Measurements from ENCODE around the gene HHLA2.
"Not testable (repeated sequence)": the region's sequence is repeated elsewhere in the genome, so short reads cannot be mapped to it uniquely, and the experiment has no call there.

The HHLA2 gene

DNA sequence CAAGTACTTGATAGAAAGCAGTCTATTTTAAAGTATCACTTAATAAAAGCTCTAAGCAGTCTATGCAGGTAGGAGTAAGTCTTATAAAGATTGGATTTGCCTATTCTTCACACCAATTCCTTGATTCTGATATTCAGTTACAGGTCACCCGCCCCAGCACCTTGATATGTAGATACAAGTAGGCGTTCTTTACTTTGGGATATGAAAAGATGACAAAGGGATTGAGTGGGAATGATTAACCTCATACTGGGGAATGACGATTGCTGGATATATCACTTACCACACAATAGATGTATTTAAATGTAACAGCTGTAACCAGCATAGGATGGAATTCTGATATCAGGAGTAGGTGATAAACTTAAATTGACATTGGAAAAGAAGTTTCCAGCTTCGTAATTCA is 47.1 kb downstream of the HHLA2 start:
- FAIRE-seq = no peak

DNA sequence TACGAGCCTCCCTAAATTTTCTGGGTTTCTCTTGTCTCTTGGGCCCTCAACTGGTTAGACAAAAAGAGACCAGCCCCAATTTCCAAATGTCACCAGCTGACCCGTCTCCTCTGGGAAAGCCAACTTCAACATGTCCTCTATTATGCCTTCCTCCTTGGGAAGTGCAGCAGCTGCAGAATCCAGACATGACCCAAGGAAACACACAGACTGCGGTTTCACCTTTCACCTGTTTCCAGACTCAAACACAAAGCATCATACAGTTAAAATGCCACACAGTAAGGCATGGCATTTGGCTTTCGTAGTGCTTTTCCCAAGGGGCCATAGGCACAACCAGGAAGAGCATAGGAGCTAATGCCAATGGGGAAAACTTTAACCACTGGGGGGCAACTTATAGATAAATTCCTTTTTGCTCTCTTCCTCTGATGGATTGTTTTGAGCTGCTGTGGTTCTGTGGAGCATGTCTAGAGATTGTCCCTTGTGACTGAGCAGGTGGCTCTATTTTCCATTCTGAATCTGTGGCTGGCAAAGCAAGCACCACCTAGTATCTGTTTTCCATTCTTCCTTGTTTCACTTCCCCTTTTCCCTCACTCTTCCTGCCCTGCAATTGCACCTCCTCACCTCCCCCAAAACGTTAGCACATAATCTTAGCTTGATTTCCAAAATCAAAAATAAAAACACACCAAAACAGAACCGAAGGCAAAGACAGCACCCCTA is 49.3 kb downstream of the HHLA2 start:
- no peak for FAIRE-seq

DNA sequence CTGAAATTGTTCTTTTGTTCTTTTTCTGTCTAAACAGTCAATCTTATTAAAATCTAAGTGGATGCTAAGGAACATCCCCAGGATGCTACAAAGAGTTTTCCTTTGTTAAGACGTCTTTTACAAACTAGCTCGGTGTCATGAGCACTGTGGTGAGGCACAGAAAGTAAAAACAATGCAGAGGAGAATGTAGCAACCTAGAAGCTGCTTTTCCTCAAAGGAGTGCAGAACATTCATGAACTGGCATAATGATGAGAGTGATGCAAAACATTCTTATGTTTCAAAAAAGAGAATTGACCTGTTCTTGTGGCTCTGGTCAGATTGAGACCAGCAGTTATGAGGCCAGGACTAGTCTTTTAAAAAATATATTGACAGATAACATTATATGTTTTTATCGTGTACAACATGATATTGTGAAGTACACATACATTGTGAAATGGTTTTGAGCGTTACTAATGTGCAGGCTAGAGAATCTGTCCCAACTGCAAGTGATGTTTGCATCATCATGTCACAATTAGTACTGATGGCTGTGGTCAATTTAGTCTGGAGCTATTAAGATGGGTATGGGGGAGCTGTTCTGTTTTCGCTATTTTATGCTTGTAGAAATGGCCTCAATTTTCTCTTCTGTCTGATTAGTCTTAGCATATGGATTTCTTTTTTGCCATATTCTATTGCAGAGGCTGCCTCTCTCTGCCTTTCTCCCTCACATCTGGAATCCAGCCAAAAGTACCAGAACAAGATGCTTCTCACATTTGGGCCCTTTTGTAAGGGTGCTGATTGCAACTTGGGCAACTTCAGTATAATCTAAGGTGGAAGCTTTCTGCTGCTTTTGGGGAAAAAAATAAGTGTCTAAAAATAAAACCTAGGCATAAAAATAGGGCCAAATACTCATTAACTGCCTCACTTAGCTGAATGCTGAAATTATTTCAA is 50.2 kb downstream of the HHLA2 start:
- FAIRE-seq = no peak

DNA sequence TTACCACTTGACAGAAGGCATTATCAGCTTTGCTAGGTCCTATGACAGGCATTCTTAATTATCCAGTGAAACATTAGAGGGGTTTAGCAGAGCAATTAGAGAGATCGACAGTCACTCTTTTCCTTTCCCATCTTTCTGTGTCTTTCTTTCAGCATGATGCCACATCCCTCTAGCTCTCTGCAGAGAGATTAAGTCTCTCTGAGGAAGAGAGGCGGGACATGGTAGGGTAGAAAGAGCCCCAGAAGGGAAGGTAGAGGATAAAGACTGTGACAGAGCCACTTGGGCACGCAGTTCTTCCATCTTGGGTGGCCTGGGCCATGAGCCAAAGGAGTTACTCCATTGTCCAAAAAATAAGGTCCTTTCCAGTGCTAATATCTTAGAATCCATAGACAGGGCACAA is 55.8 kb downstream of the HHLA2 start:
- no peak for FAIRE-seq

DNA sequence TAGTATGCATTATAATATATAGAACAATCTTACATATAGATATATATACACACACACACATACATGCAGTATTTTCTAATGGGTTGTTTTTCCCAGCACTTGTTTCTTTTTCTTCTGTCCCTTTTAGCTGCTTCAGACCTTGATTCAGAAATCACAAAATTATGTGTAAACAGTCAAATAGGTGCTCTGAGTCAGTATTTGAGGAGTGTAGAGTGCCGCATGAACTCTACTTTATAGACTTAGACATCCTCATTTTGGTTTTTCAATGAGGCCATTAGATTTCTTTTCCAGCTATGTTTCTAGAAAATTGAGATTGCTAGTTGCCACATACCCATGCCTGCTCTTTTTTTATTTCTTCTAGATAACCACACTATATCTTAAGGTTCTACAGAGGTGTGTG is 58.2 kb downstream of the HHLA2 start:
- no peak for FAIRE-seq

DNA sequence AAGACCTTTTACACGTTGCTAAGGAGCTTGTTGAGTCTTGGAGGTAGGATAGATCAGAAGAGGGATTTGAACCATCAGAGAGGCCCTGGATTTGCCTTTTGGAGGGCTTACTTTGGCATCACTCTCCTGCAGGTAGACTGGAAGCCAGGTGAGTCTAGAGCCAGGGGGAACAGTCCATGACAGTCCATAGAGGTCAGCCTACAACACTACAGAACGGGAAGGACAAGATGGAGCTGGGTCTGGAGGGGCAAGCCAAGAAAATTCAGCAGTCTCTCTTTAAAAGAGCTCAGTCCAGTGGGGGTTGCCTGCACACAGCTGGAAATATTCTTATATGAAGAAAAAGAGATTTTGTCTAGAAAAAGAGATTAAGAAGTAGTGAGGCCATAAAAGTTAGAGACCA is 60.7 kb downstream of the HHLA2 start:
- FAIRE-seq = no peak

DNA sequence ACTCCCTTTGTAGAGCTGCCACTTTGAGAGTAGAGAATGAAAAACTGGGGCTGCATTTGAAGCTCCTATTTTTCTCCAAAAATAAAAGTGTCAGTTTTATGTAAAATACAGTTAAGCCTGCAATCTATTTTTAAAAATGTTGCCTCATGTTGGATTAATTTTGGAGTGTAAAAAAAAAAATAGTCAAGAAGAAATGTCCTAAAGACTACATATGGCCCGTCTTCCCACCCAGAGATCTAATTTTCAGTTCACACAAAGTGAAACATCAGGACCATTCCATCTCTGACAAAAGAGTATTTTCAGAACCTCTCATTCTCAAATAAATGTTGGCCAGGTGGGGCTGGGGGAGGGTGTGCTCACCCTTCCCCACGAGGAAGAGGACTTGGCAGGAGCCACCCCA is 62.7 kb downstream of the HHLA2 start:
- FAIRE-seq = no peak

DNA sequence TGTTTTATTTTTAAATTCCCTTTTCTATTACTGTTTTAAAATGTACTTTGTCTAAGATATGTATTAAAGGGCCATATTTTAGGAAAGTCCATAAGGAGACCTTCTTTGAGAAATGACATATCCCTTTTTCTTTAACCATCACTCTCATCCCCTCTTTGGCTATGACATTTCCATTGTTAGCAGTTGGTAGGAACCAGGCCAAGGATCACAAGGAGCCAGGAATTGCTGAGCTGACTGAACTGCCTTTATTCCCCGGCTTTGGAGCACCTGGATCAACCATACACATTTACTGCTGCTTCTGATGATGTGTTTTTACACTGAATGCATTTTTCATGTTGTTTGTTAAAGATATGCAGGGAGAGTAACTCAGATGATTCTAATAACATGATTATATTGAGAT is 79.7 kb downstream of the HHLA2 start:
- no peak for FAIRE-seq

DNA sequence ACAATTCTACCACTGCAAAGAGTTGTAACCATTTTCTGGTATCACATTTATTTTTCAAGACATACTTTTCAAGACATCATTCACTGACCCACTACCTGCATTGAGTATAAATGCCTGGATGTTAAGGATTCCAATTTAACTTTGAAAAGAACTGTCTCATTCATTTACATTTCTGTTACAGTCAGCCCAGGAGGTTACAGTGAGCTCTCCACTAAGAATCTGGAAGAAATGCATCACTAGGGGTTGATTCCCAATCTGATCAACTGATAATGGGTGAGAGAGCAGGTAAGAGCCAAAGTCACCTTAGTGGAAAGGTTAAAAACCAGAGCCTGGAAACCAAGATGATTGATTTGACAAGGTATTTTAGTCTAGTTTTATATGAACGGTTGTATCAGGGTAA is 81.0 kb downstream of the HHLA2 start:
- no peak for FAIRE-seq

DNA sequence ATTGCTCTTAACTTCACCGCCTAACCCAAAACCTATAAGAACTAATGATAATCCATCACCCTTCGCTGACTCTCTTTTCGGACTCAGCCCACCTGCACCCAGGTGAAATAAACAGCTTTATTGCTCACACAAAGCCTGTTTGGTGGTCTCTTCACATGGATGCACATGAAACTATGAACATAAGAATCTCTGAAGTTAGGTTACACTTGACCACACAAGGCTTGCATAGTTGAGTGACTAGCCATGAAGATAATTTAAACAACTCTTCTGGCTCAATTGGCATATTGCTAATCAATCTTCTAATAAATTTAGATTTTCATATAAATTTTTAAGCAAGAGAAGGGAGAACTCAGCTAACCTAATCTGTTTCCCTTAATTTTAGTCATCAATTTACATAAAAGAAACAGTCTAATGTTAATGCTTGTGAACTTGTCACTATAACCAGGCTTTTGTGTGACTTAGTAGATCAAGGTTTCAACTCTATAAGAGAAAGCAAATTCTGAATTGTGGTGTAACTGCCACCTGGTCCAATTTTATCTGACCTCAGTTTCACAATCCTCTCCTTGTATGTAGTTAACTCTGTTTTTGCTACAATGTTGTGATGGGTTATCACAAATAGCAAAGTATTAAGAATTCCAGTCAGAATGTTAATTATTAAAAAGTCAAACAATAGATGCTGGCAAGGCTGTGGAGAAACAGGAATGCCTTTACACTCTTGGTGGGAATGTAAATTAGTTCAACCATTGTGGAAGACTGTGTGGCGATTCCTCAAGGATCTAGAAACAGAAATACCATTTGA is 82.0 kb downstream of the HHLA2 start:
- no peak for FAIRE-seq

DNA sequence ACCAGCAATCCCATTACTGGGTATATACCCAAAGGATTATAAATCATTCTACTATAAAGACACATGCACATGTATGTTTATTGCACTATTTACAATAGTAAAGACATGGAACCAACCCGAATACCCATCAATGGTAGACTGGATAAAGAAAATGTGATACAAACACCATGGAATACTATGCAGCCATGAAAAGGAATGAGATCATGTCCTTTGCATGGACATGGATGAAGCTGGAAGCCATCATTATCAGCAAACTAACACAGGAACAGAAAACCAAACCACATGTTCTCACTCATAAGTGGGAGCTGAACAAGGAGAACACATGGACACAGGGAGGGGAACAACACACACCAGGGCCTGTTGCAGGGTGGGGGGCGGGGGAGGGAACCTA is 82.6 kb downstream of the HHLA2 start:
- not testable (repeated sequence) for FAIRE-seq

DNA sequence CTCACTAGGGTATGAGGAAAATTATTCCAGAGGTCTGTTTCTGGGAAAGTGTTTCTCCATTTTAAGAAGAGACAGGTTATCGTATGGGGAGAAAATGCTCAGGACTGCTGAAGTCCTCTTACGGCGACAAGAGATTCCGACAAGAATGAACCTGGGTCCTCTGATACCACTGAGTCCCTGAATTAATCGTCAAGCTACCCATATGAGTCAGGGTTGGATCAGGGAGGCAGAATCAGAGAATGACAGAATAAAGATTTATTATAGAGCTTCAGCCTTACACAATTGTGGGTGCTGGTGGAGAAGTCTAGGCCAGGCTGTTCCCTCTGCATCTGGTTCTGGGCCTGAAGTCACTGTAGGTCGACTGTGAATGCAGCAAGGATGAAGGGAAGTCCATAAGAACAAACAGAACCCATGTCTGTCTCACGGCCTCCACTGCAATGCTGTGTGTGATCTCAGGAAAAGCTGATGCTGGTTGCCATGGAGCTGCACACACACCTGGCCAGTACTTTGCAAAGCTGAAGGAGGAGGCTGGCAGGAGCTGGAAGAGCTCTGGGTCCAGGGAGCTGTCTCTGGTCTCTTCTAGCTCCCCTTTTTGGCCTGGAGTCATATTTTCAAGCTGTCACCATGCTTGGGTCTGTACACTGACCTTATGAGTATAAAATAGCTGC is 83.9 kb downstream of the HHLA2 start:
- no peak for FAIRE-seq

DNA sequence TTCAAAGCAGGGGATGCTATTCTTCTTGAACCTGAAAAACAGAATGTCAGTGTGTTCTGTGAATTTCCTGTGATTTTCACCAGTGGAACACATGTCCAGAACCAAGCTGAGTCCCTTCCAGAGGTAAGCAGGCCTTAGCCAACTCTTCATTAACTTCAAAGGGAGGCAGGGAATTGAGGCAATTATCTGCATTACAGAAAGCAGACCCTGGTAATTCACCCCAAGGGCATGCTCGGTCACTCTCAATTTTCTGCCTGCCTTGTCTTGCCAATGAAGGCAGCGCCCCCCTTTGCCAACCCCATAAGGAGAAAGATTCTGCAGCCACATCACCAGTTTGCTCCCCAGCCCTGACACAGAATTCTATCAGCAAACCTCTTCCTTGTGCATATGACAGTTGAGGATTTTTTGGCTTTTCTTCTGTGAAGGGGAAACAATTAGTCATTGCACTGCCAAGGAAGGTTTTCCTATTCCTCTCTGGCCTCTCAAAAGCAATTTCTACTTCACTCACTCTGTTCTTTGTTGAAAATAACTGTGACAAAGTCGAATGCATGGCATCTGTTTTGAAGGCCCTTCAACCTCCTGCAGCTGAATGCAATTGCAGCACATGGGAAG is 85.3 kb downstream of the HHLA2 start:
- no peak for FAIRE-seq

DNA sequence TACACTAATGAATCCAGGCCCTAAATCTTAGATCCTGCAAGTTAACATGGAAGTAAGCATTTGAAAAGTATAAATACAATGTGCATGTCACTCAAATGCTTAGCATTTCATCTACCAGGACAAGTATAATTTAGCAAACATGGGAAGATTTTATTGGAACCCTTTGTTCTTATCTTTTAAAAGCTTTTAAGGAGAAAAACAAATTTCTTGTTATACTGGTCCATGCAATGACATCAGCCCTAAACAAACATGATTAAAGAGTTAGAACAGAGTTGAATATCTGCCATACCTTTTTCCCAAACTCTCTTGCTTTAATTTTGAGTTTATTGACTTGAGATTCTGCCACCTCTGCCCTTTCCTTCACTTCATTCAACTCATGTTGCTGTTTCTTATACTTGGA is 87.0 kb downstream of the HHLA2 start:
- FAIRE-seq = no peak

DNA sequence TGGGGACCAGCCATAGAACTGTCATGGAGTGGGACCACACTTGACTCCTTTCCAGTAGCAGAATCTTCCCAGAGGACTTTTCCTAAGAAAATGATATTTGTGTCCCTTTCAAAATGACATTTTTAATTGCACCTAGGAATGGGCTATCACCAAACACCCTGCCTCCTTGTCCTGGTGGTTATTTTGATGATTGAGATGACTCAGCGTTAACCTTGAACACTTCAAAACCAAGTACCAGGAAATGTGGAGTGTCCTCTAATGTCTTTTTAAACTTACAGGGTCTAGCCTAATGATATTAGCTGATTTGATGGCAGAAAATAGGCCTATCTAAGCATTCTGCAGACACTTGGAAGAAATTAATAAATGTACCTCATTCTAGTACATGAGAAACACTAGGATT is 90.7 kb downstream of the HHLA2 start:
- no peak for FAIRE-seq

DNA sequence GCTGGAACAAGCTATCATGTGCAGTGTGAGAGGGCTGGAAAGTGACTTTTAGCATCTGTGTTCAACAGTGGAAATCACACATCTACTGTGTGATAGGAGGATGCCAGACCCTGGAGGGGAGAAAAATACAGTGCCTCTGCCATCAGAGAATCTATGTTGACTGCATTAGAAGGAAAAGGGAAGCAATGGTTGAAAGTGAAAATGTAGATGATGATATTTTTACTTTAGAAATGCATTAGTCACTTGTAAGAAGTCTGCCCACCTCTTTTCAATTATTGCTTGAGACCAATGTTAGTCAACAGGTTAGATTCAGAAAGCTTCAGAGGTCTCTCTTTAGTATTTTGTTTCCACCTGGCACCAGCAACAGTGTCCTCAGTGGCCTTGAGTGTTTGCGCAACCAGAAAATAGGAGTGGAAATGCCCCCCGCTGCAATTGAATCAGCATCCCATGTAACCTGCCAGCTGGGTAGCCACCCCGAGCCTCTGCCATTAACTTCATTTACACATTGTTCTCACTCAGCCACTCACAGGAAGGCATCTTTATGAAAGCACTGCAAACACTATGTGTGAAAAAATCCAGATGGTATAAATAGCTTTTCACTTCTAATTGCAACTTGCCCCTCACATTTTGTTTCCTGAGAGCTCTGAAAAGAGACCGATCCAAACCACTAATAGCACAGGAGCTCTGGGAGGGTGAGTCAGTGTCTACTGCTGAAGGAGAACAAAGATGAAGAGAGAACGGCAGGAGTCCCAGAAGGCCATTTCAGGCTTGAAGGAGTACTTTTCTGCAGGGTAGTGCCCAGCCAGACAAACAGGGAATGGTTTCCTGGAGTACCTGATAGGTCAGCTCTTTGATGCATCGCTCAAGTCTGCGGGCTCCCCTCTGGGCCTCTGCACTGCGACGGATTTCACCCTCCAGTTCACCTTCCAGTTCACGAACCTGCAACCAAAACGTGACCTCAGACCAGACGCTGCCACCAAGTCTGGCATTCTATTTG is 92.1 kb downstream of the HHLA2 start:
- FAIRE-seq = no peak

DNA sequence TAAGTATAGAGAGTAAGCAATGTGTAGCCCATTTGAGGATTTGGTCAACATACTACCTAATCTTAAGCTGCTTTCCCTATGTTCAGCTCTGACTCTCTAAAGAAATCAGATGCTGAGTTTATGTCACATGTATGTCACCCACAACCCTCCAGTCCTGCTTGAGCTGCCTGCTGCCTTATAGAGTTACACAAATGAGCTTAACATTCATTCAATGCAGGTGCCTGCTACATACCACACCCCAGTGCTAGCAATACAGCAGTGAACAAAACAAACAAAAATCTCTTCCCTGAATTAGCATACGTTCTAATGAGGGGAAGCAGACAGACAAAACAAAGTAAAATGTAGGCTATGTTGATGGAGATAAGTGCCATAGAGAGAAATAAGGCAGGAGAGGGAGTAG is 93.0 kb downstream of the HHLA2 start:
- FAIRE-seq = no peak

DNA sequence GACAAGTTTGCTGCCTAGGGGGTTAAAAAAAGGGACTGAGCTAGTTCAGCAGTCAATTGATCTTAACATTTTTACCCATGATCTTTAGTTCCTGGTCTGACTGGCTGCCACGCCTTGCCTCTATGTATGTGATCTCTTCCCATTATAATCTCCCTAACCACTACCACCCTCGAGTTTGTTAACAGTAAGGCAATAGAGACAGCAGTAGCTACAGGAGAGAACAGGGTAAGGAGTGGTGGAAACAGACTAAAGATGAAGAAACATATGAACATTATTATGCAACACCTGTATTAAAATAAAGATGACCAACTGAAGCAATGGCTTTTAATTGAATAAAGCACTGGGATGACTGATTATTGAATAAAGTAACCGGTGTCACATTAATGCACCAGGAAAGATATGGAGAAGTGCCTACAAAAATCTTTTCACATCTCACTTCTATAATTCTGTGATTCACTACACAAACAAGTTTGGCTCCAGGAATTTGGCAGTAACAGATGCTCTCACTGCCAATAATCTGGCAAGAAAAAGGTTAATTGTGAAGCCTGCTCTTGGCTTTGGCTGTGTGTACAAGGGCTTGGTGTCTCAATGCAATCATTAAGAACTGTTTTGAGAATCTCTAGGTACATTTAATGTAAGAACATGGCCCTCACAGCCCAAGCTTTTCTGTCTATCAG is 95.7 kb downstream of the HHLA2 start:
- FAIRE-seq = no peak

DNA sequence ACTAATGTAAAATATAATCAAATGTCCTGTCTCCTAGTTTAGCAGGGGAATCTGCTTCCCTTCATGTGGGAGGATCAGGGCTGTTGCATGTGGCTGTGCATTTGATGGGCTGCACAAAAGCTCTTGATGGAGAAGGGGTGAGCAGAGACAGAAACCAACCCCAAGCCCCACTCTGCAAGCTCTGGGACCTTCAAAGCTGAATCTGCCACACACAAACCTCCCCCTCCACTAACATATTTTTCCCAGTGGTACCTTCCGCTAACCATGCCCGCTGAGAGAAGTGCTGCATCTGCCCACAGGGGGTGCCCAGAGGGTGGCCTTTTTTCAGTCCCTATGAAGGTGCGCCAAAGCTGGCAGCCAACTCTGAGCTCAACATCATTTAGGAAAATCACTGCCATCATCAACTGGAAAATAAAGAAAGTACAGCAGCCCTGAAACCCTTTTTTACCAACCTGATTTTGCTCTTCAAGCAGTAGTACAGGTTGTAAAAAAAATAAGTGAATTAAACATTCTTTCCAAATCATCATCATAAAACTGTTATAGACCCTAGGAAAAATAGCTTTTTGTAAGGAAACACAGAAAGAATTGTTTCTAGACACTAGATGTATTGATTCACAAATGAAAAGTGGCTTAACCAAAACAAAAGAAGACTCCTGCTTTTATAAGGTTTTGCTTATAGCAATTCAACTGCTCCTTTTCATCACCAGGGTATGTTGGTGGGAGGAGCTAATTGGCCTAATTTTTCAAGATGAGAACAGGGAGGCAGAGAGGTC is 97.0 kb downstream of the HHLA2 start:
- FAIRE-seq = no peak

DNA sequence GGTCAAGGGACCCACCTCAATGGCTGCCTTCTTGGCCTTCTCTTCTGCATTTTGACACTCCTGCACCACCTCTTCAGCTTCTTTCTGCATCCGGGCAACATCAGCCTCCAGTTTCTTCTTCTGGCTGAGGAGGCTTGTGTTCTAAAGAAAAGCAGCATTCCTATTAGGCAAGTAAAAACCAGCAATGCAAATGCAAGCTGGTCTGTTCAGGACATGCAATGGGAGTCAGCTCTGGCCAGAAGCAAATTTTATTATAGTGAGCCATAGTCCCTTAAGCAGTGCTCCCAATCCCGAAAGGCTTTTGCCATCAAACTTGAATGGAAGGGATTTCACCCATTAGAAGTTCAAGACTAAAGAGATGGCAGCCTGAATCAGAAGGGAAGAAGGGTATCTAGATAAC is 97.7 kb downstream of the HHLA2 start:
- FAIRE-seq = no peak

All from A204.1 (cell line).